T-helper 2 cell (primary cell): Measurements from ENCODE around the gene JARID2.

Experiments used
- DNase-seq, 5 experiments: peaks; one replicate each; pipeline versions ENCODE4 v3.0.0 to v3.0.0-alpha.2; 2012 to 2022

The JARID2 gene

DNA sequence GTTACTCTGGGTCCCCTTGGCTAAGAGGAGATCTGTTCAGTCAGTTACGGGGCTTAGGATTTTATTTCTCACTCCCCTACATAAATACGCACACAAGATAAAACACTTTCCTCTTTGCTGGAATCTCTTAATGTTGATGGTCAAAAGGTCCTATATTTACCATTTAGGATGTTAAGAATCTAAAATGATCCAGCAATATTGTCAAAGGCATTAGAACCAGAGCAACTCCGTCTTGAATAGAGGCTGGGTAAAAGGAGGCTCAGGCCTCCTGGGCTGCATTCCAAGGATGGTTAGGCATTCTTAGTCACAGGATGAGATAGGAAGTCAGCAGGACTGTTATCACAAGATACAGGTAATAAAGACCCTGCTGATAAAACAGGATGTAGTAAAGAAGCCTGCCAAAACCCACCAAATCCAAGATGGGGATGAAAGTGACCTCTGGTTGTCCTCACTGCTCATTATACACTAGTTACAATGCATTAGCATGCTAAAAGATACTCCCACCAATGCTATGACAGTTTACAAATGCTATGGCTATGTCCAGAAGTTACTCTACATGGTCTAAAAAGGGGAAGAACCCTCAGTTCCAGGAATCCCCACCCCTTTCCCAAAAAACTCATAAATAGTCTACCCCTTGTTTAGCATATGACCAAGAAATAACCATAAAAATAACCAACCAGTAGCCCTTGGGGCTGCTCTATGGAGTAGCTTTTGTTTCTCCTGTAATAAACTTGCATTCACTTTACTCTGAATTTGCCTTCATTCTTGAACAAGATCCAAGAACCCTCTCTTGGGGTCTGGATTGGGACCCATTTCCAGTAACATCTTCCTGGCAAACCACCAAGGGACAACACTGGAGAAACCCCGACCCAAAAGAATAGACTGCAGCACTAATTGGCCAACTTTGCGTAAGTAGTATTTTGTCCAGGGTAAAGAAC is 309.5 kb downstream of the JARID2 start:
- DNase-seq: no peak

DNA sequence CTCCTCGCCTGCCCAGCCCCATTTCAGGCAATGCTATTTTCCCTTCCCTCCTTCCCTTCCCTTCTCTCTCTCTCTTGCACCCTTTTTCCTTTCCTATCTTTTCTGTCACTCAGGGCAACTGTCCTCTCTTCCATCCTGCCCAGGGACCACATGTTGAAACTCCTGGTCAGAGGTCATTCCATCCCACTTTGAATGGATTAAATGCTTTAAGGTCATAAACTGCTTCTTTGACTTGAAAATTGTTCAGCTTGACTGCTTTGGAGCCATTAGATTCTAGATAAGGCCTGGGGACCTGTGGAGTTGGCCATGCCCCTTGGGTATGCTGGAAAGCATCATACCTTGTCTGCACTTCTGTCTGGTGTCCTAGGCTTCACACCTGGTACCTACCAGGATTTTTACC is 310.8 kb downstream of the JARID2 start:
- no peak for DNase-seq

DNA sequence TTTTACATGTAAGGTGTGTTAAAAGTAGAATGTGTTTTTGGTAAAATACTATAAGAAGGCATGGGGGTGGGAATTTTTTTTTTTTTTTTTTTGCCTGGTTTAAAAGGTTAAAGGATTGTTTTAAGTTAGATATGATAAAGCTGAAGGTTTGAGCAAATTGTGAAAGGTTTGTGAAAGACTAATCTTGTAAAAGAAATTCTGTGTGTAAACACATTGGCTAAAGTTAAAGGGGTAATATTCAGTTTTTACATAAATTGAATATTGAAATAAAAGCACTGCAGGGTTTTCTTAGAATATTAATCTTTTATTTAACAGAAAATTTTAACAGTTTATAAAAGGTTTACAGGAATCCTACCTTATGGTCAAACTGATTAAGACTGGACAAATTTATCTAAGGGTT is 311.3 kb downstream of the JARID2 start:
- DNase-seq: no peak

DNA sequence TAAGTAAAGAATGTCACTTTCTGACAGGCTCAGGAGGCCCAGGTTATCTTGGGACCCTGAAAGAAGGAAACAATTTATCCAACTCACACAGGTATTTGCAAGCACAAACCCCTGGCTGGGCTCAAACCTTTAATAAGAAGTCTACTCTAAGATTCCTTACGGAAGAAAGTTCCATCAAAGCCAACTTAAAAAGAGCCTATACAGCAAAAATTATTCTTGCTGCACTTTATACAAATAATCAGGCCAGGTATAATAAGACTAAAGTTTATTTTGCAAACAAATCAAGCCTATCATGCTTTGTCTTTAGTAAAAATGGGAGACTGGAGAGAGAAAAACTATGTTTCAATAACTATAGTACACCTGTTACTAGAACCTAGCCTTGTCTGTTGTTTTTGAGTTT is 314.8 kb downstream of the JARID2 start:
- no peak for DNase-seq

DNA sequence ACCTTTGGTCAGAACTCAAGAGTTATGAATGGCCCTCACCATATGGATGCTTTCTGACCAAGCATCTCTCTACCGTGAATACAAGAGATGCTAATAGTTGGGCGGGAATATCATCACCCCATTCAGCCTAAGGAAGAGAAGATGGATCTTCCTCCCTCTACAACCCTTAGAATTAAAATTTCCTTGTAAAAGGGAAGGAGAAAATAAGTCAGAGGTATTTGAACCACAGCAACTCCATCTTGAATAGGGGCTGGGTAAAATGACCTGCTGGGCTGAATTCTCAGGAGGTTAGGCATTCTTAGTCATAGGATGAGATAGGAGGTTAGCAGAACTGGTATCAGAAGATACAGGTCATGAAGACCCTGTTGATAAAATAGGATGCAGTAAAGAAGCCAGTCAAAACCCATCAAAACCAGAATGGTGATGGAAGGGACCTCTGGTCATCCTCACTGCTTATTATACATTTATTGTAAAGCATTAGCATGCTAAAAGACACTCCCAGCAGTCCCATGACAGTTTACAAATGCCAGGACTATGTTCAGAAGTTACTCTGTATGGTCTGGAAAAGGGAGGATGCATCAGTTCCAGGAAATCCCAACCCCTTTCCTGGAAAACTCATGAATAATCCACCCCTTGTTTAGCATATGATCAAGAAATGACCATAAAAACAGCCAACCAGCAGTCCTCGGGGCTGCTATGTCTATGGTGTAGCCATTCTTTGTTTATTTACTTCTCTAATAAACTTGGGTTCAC is 315.8 kb downstream of the JARID2 start:
- no peak for DNase-seq

DNA sequence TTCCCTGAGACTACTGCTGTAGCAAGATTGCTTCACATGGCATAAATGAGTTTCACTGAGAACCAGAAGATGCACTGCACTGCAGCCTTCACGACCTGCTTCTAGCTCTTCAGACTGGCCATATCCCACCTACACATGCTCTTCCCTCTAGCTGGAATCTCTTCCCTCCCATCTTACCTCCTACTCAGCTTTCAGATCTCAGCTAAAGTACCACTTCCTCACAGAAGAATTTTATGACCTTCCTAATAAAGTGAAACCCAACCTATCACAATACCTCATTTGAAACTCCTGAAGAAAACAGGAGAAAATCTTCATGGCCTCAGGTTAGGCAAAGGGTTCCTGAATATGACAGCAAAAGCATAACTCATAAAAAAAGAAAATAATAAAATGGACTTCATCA is 317.1 kb downstream of the JARID2 start:
- DNase-seq: no peak

DNA sequence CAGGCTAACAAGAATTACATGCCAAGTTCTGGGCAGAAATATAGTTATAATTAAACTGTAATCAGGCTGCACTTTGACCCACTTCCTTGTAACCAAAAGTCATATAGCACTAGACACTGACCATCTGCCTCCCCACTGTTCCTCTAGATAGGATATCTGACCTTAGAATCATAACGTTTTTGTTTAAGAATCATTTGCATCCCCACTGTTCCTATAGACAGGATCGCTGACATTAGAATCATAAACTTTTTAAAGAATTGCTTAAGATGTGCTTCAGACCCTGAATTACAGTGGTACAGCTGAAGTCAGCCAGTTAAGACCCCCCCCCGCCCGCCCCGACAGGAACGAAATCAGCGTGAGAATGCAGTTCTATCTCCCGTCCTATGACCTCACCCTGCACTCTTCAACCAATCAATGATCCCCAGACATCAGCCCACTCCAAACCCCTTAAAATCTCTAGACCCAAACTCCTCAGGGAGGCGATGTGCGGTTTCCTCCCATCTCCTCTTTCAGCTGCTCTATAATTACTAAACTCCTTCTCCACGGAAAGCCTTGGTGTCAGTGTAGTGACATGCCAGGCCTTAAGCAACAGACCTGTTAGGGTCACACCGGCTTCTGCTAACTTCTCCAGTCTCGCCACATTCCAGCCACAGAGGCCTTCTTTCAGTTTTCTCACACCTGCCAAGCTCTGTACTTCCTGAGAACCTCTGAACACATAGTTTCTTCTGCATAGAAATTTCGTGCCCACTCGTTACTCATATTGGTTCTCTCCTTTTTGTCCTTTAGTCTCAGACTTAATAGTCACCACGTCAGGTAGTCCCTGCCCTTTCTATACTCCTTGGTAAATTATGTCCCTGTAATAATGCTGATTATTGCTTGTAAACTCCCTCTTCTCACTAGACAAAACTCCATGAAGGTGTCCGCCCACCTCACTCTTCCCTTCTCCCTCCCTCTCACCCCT is 323.4 kb downstream of the JARID2 start:
- DNase-seq: no peak

DNA sequence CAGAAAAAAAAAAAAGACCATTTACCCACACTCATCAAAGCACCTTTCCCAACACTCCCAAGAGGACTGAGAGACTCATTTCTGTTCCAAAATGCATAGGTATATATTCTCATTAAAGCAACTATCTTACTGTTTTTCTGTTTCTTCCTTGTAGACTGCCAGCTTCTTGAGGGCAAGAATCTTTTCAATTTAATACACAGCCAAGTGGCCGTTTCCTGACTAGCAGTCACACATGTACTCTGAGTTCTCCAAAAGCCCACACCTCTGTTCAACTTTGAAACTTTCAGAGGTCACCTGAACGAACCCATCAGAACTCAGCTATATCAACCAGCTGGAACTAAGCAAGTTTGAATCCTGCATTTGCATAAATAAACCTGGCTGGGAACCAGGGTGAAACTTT is 324.3 kb downstream of the JARID2 start:
- no peak for DNase-seq
